Activated CD4-positive, alpha-beta T cell treated with anti-CD3 and anti-CD28 coated beads, Interleukin-10, Interleukin-2, amounts not matched to agents 100 ng/mL and 50 ng/mL, durations not matched to agents 16 hours and 8 hours (primary cell): Measurements from ENCODE around the gene FXYD7.
"Not testable (repeated sequence)": the region's sequence is repeated elsewhere in the genome, so short reads cannot be mapped to it uniquely, and the experiment has no call there.

Experiments used
- DNase-seq: peaks from one replicate; pipeline ENCODE4 v3.0.0-alpha.2; 2020

FXYD7 gene

GRCh38 chr19:35146746-35147459 lies 3.8 kb downstream of the FXYD7 start:
- DNase-seq: no peak

DNA sequence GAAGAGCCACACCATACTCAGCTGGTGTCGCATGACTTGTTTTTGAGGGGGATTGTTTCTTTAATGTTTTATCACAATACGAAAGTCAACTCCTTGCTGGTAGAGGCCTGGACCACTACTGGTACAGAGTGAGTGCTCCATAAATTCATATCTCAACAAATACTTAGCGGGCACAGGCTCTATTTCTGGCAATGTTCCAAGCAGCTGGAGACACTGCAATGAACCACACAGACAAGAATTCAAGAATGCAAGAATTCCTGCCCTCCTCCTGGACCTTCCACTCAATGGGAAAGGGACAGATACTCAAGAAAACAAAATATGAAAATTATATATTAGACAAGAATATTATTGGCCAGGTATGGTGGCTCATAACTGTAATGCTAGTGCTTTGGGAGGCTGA lies 6.4 kb downstream of the FXYD7 start:
- no peak for DNase-seq

DNA sequence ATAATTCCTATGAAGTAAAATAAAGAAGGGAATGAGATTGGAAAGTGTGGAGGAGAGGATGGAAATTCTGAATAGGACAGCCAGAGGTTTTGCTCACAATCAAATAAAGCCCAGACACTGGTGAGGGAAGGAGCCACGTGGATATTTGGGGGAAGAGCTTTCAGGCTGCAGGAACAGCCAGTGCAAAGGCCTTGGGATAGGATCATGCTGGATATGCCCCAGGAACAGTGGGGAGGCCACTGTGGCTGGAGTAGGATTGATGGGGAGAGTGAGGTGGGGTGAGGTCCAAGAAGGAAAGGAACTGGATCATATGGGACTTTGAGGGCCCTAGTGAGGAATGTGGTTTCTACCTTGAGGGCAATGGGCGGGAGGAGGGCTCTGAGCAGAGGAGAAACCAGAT lies 7.4 kb downstream of the FXYD7 start:
- no peak for DNase-seq

DNA sequence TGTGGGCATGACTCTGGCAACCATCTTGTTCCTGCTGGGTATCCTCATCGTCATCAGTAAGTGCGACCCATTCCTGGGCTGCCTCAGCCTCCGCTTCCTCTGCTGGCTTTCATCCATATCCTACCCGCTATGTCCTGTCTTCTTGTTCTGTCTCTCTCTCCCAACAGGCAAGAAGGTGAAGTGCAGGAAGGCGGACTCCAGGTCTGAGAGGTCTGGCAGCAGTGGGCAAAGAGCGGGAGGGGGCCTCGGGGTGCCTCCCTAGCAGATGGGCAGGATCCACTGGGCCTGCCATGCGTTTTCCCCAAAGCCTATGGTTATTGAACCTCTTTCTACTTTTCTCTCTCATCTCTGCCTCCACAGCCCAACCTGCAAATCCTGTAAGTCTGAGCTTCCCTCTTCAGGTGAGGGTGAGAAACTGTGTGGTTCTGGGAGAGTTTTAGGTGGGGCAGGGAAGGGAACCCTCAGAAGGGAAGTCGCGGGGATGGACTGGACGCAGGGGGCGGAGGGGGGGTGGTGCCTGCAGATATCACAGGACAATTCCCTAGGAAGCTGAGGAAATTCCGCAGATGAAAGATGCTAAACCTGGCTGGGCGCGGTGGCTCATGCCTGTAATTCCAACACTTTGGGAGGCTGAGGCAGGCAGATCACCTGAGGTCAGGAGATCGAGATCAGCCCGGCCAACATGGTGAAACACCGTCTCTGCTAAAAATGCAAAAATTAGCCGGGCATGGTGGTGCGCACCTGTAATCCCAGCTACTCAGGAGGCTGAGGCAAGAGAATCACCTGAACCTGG lies 8.4 kb downstream of the FXYD7 start:
- no peak for DNase-seq

DNA sequence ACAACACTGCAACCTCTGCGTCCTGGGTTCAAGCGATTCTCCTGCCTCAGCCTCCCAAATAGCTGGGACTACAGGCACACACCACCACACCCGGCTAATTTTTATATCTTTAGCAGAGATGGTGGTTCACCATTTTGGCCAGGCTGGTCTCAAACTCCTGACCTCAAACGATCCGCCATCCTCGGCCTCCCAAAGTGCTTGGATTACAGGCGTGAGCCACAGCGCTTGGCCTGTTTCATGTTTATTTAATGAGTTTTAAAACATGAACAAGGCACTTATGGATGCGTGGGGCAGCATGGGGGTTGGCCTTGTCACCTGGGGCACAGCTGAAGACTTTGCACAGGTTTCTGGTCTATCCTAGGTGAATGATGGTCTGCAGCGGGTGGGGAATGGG lies 10.1 kb downstream of the FXYD7 start:
- not testable (repeated sequence) for DNase-seq

DNA sequence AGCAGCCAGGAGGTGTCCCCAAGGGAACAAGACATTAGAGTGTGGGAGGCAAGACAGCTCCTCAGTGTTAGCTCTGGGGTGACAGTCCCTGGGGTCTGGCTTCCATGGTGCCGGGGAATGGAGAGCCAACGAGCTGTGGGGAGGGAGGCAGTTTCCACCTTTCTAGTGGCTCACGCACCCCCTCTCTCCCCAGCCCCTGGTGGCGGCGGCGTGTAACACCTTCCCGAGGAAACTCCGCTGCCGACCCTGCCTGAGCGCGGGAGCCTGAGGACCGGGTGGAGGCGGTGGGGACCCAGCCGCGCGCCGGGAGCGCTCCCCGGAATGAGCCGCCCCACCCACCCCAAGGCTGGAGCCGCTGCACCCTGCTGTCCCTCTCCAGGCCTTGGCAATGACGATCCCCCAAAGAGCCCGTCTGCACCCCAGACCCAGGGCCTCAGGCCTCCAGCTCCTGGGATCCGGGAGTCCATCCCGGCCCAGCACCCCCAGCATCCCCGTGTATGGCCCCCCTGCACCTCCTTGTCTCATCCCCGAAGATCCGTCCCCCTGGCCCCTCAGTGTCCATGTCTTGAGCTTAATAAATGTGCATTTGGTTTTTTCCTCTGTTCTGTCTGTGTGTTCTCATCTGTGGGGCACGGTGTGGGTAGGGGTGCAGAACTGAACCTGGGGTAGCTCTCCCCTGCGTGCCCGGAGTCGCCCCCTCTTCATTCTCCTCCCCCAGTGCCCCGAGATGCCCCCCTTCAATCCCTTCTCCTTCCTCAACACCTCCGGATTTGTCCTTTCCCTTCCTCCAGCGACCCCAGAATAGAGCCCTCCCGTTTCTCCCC lies 10.9 kb downstream of the FXYD7 start:
- peak; percentile 82 for DNase-seq

DNA sequence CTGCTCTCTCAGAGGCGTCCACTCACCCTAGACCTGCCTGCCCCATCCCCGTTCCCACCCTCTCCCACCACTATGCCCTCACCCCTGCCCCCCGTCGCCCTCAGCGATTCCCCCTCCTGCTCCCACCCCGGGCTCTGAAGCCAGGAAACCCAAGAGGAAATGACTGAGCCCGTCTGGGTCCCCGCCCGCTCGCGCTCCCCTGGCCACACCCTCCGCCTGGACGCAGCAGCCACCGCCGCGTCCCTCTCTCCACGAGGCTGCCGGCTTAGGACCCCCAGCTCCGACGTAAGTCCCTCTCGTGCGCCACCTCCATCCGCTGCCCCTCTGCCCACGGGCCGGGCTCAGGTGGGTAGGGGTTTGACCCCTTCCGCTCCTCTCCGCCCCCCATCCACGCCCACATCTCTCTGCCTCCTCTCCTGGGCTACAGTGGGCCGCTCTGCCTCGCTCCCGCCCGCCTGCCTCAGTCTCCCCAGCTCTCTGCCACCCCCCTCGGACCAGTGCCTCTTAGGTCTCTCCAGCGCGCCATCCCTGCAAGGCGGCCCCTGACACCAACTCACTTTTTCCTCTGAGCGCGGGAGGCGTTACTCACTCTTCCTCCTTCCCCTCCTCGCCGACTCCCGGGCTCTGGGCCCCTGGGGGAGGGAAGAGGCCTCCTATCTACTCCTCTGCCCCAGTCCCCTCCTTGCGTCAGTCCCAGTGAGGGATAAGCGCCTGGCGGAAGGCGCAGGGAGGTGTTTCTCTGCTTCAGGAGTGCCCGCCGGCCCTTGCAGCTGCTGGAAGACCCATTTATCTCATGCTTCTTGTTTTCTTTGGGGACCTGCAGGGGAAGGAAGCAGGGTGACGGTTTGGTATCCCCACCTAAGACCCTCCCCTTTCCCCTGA lies 11.7 kb downstream of the FXYD7 start, which contains the start of gene FXYD5:
FXYD5 (plus strand) TSS at position 211 of the 882 bp plus-strand sequence. CDS start 816 bp downstream, outside the sequence.
- DNase-seq: peak; percentile 78

- peak; percentile 48 for DNase-seq
Observed at GRCh38 chr19:35155441-35155840, 12.4 kb downstream of the FXYD7 start.

DNA sequence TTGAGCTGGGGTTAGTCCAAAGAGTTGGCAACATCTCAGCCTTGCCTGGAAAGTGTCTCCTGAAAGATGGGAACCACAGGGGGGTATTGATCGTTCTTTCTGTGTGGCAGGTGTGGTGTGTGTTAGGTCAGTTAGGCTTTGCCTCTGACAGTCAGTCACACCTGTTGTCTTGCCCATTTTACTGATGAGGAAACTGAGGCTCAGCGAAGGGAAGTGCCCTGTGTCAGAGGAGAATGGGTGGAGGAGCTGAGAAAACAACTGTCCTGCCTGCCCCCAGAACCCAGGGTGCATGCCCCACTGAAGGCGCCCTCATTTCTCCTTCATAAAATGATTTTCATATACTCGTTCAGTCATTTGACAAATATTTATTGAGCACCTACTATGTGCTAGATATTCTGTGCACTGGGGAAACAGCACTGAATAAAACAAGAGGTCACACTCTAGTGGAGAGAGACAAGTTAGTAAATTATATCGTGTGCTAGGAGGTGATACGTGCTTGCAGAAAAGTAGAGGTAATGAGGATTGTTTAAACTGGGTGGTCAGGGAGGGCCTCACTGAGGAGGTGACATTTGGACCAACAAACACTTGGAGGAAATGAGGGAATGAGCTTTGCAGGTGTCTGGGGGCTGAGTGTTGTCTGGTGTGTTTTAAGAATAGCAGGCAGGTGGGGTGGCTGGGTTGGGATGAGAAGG lies 13.1 kb downstream of the FXYD7 start:
- DNase-seq: no peak

DNA sequence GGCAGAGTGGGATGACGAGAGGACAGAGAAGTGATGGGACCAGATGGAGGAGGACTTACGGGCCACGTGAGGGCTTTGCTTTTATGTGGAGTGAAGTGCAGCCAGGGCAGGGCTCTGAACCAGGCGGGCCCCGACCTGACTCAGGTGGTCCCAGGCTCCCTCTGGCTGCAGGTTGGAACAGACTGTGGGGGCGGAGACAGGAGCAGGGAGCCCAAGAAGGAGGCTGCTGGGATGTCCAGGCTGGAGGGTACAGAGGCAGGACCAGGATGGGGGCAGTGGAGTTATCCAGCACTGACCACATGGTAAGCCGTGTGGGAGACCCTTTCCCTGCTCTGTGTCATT lies 13.6 kb downstream of the FXYD7 start:
- no peak for DNase-seq

DNA sequence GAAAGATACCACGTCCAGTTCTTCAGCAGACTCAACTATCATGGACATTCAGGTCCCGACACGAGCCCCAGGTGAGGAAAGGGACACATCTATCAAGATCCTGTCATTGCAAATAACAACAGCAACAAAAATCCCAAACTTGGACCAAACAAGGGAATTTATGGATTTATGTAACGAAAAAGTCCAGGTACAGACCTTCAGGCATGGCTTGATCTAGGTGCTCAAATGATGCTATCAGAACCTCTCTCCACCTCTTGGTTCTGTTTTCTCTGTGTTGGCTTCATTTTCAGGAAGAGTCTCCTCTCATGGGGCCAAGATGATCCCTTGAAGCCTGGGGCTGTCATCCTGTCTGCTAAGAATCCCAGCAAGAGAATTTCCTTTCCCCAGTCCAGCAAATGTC lies 14.4 kb downstream of the FXYD7 start:
- DNase-seq: no peak

DNA sequence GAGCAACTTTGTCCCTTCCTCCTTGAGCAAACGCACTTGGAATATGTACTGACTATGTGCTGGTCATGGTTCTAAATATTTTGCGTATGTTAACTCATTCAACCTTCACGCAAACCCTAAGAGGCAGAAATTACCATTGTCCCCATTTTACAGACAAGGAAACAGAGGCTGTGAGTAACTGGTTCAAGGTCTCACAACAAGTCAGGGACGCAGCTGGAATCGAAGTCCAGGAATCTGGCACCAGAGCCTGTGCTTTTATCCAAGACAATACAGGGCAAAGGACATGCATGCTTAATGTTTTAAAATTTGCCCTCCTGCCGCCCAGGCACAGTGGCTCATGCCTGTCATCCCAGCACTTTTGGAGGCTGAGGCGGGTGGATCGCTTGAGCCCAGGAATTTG lies 16.6 kb downstream of the FXYD7 start:
- no peak for DNase-seq

DNA sequence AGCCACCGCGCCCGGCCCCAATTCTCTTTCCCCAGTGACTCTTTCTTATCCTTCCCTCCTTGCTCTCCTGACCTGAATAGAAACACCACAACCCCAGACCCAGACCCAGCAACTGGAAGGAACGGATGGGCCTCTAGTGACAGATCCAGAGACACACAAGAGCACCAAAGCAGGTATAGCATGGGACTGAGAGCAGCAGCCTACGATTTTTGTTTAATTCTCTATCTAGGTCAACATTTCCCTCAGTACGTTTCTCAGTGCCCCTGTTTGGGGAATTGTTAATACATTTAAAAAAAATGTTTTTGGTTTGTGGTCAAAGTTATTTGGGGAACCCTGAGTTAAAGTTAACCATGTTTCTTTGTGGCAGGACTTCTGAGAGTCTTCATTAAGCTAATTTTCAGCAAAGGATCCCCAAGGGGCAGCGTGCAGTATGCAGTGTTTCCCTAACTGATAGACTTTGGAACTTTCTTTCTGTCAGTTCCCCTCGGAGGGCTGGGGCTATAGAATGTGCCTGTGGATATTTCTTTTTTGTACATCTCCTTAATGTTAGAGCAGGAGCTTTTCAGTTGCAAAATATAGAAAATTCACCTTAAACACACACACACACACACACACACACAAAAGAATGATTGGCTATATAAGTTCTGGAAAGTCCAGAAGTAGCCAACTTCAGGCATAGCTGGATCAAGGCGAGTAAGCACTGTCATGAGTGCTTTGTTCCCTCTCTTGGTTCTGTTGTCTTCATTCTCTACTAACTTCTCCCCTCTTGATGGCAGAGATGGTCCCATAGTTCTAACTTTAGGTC lies 17.8 kb downstream of the FXYD7 start:
- DNase-seq: no peak

- DNase-seq: no peak
Observed at GRCh38 chr19:35161434-35161743, 18.3 kb downstream of the FXYD7 start.

GRCh38 chr19:35162471-35163326 lies 19.6 kb downstream of the FXYD7 start:
- DNase-seq: no peak

GRCh38 chr19:35164418-35164817 lies 21.4 kb downstream of the FXYD7 start:
- DNase-seq: no peak

DNA sequence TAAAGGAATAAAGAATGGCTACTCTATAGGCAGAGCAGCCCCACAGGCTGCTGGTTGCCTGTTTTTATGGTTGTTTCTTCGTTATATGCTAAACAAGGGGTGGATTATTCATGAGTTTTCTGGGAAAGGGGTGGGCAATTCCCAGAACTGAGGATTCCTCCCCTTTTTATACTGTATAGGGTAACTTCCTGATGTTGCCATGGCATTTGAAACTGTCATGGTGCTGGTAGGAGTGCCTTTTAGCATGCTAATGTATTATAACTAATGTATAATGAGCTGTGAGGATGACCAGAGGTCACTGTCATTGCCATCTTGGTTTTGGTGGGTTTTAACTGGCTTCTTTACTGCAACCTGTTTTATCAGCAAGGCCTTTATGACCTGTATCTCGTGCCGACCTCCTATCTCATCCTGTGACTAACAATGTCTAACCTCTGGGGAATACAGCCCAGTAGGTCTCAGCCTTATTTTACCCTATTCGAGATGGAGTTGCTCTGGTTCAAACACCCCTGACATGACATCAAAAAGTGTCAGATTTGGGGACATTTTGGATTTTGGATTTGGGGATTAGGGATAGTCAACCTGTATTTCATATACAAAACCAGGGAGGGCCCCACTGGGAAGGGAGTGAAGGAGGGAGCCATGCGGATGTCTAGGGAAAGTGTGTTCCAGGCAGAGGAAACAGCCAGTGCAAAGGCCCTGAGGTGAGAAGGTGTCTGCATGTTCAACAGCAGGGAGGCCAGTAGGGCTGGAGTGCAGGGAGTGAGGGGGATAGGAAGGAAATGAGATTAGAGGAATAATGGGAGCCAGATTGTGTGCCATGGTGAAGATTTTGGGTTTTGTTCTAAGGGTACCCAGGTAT lies 22.4 kb downstream of the FXYD7 start:
- DNase-seq: no peak

GRCh38 chr19:35166100-35167063 lies 23.3 kb downstream of the FXYD7 start:
- no peak for DNase-seq
